Measurements from ENCODE around the gene ARMC8. TPM values are rescaled to one million over a fixed set of nuclear protein-coding genes. Genes with fewer than 3 reads are reported as not detected.

The ARMC8 gene
- total RNA-seq, 4 donors from 2014 or later = 57.2 to 91.8 (median 59.5) TPM

DNA sequence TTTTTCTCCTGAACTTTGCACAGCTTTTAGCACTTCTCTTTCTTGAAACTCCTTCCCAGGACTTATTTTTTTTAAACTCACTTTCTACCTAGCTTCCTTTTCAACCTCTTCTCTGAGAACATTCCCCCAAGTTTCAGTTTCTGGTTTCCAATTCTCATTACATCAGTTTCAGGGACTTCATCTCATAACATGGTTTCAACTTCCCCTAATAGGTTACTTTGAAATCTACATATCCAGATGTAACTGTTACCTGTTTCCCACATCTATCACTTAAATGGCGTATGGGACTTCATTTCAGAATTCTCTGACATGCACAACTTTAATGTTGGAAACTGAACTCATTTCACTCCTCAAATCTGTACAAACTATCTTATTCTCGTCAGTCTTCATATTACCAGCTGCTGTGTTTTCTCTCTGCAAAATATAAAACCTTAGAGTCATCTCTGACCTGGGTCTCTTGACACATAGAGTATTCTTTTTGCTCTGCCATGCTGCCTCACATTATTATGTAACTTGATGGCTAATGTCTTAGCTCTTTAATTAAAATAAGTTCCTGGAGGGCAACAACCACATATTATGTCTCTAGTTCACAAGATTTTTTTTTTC, 84.2 kb downstream of the ARMC8 start:
- no peak overlapping the region for H3K27ac ChIP-seq
- H3K36me3 ChIP-seq = peaks cover 21 to 28% of the 10 kb centered on the region in 2 donors
- no peaks in the 10 kb centered on the region for H3K27me3 ChIP-seq
- TF ChIP-seq POLR2A (IDR thresholded peaks at IDR 0.05) (no peak), CTCF (IDR thresholded peaks at IDR 0.05) (no peak)
- H3K4me3 ChIP-seq (replicated peaks in 1 of 3) = no peak overlapping the region
- H3K4me1 ChIP-seq = no peaks in the 10 kb centered on the region
- no peaks in the 10 kb centered on the region for H3K9me3 ChIP-seq
- WGBS, 2 donors = 98 to 99% methylated on average over 2 of the region's 2 CpGs
- intact Hi-C loops (cut with DNase I) = no loop called here
- DNase-seq = no peak

- Histone ChIP-seq H3K4me1 (no peaks in the 10 kb centered on the region), H3K4me3 (replicated peaks in 1 of 3) (no peak overlapping the region), H3K27me3 (no peaks in the 10 kb centered on the region), H3K9me3 (no peaks in the 10 kb centered on the region), H3K36me3 (peaks cover 15 to 19% of the 10 kb centered on the region in 2 donors), H3K27ac (no peak overlapping the region)
- 96 to 97% methylated on average over 3 of the region's 3 CpGs for WGBS, 2 donors
- DNase-seq = no peak
- no peak for TF ChIP-seq CTCF (IDR thresholded peaks at IDR 0.05)
- TF ChIP-seq POLR2A (IDR thresholded peaks at IDR 0.05) = no peak
- intact Hi-C loops (cut with DNase I) = no loop called here
Measured at GRCh38 chr3:138281561-138281960, 94.5 kb downstream of the ARMC8 start.

- TF ChIP-seq CTCF (IDR thresholded peaks at IDR 0.05) (no peak), POLR2A (IDR thresholded peaks at IDR 0.05) (no peak)
- 98% methylated on average over 2 of the region's 2 CpGs for WGBS, 2 donors
- Histone ChIP-seq H3K4me1 (no peaks in the 10 kb centered on the region), H3K9me3 (no peaks in the 10 kb centered on the region), H3K27me3 (no peaks in the 10 kb centered on the region), H3K4me3 (replicated peaks in 1 of 3) (no peak overlapping the region), H3K36me3 (peaks cover 24 to 29% of the 10 kb centered on the region in 2 donors), H3K27ac (no peak overlapping the region)
- intact Hi-C loops (cut with DNase I) = no loop called here
- DNase-seq = no peak
Measured at GRCh38 chr3:138282836-138283235, 95.7 kb downstream of the ARMC8 start.

- H3K9me3 ChIP-seq = no peaks in the 10 kb centered on the region
- intact Hi-C loops (cut with DNase I) = no loop called here
- WGBS, 2 donors = 93 to 100% methylated on average over 1 of the region's 1 CpG
- H3K27ac ChIP-seq = no peak overlapping the region
- TF ChIP-seq CTCF (IDR thresholded peaks at IDR 0.05) = no peak
- TF ChIP-seq POLR2A (IDR thresholded peaks at IDR 0.05) = no peak
- no peak for DNase-seq
- H3K36me3 ChIP-seq = peaks cover 24 to 33% of the 10 kb centered on the region in 2 donors
- H3K27me3 ChIP-seq = no peaks in the 10 kb centered on the region
- H3K4me1 ChIP-seq = no peaks in the 10 kb centered on the region
- no peak overlapping the region for H3K4me3 ChIP-seq (replicated peaks in 1 of 3)
Measured at GRCh38 chr3:138284079-138284478, 97.0 kb downstream of the ARMC8 start.

- no peak overlapping the region for H3K27ac ChIP-seq
- TF ChIP-seq POLR2A (IDR thresholded peaks at IDR 0.05) = no peak
- TF ChIP-seq CTCF (IDR thresholded peaks at IDR 0.05) = no peak
- no peak overlapping the region for H3K4me3 ChIP-seq (replicated peaks in 1 of 3)
- intact Hi-C loops (cut with DNase I) = no loop called here
- peaks cover 24 to 42% of the 10 kb centered on the region in 2 donors for H3K36me3 ChIP-seq
- WGBS, 2 donors = 95 to 96% methylated on average over 2 of the region's 2 CpGs
- H3K27me3 ChIP-seq = no peaks in the 10 kb centered on the region
- DNase-seq = no peak
- no peaks in the 10 kb centered on the region for H3K9me3 ChIP-seq
- H3K4me1 ChIP-seq = no peaks in the 10 kb centered on the region
Measured at GRCh38 chr3:138284957-138285477, 97.9 kb downstream of the ARMC8 start.
